ENCODE results near the gene SLAMF8. TPM values are rescaled to one million over a fixed set of nuclear protein-coding genes. Genes with fewer than 3 reads are reported as not detected.

Gene SLAMF8
- total RNA-seq, 1 experiment from 2014 or later = not detected

DNA sequence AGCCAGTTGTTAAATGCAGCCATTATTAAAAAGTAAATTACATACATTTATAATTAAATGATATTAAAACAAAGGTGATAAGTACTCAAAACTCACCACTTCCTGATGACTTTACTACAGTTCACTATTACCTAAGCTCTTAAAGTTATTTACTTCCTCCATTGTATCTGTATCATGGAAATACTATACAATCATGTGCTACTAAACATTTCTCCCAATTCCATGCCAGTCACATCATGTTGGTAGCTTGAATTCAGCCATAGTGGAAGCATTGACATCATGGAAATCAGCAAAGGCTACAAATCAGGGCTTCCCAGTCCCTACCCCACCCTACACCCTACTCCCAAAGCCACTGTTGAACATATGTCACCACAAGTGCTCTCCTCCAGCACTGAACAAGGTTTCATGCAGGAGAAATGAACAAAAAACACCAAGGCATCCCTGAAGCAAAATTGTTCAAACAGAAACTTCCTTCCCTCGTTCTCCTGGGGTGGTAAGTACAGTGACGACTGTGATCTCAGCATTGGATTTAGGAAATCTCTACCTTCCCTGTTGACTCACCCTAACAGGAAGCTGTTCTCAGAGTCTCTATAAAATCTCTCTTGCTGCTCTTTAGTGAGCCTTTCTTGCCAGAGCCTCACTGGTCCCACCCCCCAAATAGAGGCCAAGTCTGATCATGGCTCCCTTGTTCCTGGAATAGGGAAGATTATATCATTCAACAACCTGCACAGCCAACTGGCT lies 23.1 kb downstream of the SLAMF8 start:
- no peak overlapping the region for H3K27ac ChIP-seq
- H3K36me3 ChIP-seq = no peaks in the 10 kb centered on the region
- no peak overlapping the region for H3K4me3 ChIP-seq
- no peaks in the 10 kb centered on the region for H3K9me3 ChIP-seq (replicated peaks)
- H3K4me1 ChIP-seq = no peaks in the 10 kb centered on the region
- DNase-seq = no peak
- H3K27me3 ChIP-seq = no peaks in the 10 kb centered on the region

DNA sequence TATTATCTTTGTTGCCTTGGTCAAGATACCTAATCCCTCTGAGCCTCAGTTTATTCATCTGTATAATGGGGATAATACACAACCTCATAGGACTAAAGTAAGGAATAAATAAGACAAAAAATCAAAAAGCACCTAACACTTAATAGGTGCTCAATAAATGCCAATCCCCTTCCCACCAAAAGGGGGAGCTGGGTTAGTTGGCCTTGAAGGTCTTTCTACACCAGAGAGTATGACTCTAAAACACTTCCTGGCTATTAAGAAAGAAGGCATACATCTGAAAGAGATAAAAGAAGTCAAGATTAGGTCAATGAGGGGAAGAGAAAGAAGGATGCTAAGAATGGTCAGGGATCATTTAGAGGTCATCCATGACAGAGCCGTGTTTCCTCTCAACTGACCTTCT lies 24.7 kb downstream of the SLAMF8 start:
- Histone ChIP-seq H3K4me3 (no peak overlapping the region), H3K4me1 (no peaks in the 10 kb centered on the region), H3K27me3 (no peaks in the 10 kb centered on the region), H3K9me3 (replicated peaks) (no peaks in the 10 kb centered on the region), H3K36me3 (no peaks in the 10 kb centered on the region), H3K27ac (no peak overlapping the region)
- DNase-seq = no peak

DNA sequence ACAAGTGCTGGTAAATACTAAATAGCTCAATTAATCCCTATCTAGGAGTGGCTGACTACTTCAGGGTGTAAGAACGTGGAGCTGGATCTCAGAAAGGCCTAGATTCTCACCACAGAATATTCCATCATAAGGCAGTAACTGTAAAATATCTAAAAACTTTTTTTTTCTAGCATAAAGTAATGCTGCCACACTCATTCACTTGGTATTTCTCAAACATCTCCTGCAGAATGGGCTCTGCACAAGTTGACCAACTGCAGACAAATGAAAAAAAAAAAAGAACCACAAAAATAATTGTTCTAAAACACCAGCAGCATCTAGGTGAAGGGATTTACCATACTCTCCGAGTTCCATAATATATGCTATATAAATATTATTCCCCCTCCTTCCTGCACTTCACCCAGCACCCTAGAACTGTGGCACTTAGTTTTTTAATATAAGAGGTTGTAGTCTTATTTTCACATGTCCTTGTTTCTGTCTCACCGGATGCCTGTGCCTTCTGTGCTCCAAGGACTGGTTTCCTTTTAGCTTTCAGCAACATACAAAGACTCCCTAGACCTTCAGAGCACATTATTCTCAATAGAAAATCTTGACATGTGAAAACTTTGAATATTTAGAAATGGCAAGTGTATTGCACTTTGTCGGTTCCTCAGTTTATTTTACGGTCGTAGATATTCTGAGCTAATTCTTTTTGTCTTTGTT lies 26.9 kb downstream of the SLAMF8 start:
- DNase-seq = no peak
- Histone ChIP-seq H3K4me1 (no peaks in the 10 kb centered on the region), H3K27me3 (no peaks in the 10 kb centered on the region), H3K9me3 (replicated peaks) (no peaks in the 10 kb centered on the region), H3K36me3 (no peaks in the 10 kb centered on the region), H3K4me3 (no peak overlapping the region), H3K27ac (no peak overlapping the region)

DNA sequence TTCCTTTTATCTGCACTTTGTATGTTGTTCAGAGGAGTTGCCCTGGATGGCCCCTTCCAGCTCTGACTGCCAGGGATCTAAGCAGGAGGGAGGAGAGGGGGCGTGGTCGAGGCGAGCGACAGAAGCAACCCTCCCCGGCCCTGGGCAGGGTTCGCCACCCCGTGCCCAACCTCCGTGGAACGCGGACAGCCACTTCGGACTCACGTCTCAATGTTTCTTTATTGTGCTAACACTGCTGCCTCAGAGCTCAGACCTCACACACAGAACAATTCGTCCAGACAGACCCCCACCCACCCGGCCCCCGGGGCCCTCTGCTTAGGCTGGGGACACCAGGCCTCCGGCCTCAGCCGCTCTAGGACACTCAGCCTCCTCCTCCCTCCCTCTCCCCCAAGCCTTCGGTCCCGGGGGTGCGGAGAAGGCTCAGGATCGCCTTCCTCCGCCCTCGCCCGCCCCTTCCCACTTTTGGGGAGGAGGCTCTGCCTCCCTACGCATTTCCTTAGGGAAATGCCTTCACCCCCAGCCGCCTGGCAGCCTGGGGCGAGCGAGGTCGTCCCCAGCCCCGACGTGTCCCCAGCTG lies 27.5 kb downstream of the SLAMF8 start:
- H3K36me3 ChIP-seq = no peaks in the 10 kb centered on the region
- no peak overlapping the region for H3K27ac ChIP-seq
- no peaks in the 10 kb centered on the region for H3K4me1 ChIP-seq
- H3K27me3 ChIP-seq = no peaks in the 10 kb centered on the region
- no peak overlapping the region for H3K4me3 ChIP-seq
- no peak for DNase-seq
- H3K9me3 ChIP-seq (replicated peaks) = no peaks in the 10 kb centered on the region

DNA sequence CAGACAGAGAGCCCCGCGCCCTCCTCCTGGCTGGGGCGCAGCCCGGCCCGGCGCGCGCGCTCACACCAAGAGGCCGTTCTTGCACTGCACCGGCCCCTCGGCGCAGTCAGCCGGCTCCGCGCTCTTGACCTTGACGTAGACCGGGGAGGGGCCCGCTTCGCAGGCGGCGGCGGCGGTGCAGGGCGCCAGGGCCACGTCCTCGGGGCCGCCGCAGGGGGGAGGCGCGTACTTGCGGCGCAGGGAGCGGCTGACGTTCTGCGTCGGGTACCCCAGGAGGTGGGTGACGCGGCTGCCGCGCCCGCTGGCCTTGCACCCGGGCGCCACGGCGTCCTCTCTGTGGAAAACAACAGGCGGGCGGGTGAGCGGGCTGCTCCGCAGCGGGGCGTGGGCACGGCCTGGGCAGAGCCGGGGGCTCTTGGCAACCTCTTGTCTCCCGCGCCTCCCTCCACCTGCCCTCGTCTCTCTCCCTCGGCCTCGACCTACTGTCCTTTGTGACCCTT lies 28.1 kb downstream of the SLAMF8 start:
- no peak for DNase-seq
- Histone ChIP-seq H3K4me3 (no peak overlapping the region), H3K9me3 (replicated peaks) (no peaks in the 10 kb centered on the region), H3K36me3 (no peaks in the 10 kb centered on the region), H3K27ac (no peak overlapping the region), H3K27me3 (no peaks in the 10 kb centered on the region), H3K4me1 (no peaks in the 10 kb centered on the region)

DNA sequence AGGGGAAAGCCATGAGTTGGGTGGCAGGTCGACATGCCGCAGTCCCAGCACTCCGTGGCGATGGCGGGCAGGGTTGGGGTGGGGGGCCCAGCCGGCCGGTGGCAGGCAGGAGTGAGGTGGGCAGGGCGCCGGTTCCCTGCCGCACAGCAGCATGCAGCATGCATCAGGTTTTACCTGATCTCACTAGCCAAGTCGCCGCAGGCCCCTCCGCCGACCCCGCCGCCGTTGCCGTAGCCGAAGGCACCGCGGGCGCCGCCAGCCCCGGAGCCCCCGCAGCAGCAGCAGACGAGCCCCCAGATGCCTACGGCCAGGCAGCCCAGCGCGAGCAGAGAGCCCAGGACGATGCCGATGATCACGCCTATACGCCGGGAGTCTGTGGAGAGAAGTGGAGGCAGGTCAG lies 29.0 kb downstream of the SLAMF8 start:
- no peak for DNase-seq
- Histone ChIP-seq H3K27ac (no peak overlapping the region), H3K27me3 (no peaks in the 10 kb centered on the region), H3K4me3 (no peak overlapping the region), H3K36me3 (no peaks in the 10 kb centered on the region), H3K4me1 (no peaks in the 10 kb centered on the region), H3K9me3 (replicated peaks) (no peaks in the 10 kb centered on the region)

DNA sequence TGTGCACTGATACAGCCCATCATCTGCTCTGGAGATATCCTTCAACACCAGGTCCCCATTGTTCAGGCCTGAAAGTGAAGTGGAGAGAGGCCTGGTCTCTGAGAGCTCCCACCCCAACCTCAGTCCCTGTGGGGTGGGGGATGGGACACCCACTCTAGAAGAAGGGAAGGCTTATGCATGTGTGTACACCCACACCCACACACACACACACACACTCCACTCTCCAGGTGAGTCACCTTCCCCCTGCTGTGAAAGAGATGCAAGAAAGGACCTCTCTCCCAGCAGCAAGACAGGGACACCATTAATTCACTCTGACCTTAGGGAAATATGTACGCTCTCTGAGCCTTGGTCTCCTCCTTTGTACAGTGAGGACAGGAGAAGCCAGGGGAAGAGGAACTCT lies 29.9 kb downstream of the SLAMF8 start:
- H3K27ac ChIP-seq = no peak overlapping the region
- no peaks in the 10 kb centered on the region for H3K9me3 ChIP-seq (replicated peaks)
- no peak for DNase-seq
- H3K27me3 ChIP-seq = no peaks in the 10 kb centered on the region
- no peaks in the 10 kb centered on the region for H3K4me1 ChIP-seq
- H3K4me3 ChIP-seq = no peak overlapping the region
- no peaks in the 10 kb centered on the region for H3K36me3 ChIP-seq

DNA sequence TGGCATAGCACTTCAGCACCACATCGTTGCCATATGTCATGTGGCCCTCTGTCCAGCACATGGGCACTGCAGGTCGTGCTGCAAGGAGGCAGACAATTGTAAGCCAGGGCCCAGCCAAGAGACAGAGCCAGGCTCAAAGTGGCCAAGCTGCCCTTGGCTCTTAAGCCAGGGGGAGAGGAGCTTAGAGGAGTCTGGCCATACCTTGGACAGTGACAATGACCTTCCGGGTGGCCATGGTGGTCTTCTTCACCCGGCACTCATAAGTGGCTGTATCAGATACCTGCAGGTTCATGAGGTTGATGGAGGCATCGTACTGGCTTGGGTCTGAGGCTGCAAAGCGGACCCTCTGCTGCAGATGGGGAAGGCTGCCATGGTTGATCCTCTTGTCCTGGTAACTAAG lies 31.2 kb downstream of the SLAMF8 start:
- Histone ChIP-seq H3K36me3 (no peaks in the 10 kb centered on the region), H3K4me3 (no peak overlapping the region), H3K27ac (no peak overlapping the region), H3K9me3 (replicated peaks) (no peaks in the 10 kb centered on the region), H3K4me1 (no peaks in the 10 kb centered on the region), H3K27me3 (no peaks in the 10 kb centered on the region)
- no peak for DNase-seq

DNA sequence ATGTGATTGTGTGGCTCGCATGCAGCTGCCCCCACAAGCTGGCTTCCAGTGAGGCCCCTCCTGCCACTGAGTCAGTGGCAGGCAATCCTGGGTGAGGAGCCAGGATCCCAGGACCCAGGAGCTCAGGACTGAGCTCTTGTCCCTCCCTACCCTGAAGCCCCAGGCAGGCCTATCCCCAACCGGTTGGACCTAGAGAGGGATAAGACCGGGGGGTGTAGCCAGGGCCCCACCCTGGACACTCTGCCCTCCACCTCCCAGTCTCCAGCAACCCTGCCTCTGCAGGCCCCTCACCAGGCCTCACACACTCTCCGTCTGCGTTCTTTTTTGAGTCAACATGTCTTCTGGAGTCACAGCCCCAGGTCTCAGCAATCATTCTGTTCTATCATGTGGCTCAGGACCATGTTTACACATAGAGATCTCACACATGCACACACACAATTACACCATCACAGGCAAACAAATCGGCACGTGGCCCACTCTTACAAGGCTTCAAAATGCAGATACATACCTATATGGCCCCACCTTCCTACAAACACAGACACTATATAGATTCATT lies 33.2 kb downstream of the SLAMF8 start:
- Histone ChIP-seq H3K4me3 (no peak overlapping the region), H3K27me3 (0 out of 2 replicates have a peak, but pooled peaks cover 6% of the 10 kb centered on the region), H3K36me3 (no peaks in the 10 kb centered on the region), H3K9me3 (replicated peaks) (no peaks in the 10 kb centered on the region), H3K27ac (no peak overlapping the region), H3K4me1 (no peaks in the 10 kb centered on the region)
- no peak for DNase-seq

DNA sequence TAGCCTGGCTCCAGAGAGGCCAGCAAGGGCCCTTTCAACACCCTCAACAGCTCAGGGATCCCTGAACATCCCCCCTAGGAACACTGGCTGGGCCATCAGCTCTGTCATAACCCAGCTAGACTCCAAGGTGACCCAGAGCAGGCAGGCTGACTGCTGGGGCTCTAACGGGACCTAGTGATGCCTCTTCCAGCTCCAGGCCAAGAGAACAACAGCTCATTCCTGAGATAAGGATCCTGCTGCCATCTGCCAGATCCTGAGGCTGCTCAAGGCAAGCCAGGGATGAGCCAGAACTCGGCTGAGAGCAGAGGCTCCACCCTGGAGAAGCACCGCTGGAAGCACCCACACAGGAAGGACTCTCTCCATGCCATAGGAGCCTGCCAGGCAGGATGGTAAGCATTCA lies 33.8 kb downstream of the SLAMF8 start:
- H3K9me3 ChIP-seq (replicated peaks) = no peaks in the 10 kb centered on the region
- no peak for DNase-seq
- no peak overlapping the region for H3K27ac ChIP-seq
- 0 out of 2 replicates have a peak, but pooled peaks cover 6% of the 10 kb centered on the region for H3K27me3 ChIP-seq
- no peaks in the 10 kb centered on the region for H3K36me3 ChIP-seq
- H3K4me1 ChIP-seq = no peaks in the 10 kb centered on the region
- H3K4me3 ChIP-seq = no peak overlapping the region

DNA sequence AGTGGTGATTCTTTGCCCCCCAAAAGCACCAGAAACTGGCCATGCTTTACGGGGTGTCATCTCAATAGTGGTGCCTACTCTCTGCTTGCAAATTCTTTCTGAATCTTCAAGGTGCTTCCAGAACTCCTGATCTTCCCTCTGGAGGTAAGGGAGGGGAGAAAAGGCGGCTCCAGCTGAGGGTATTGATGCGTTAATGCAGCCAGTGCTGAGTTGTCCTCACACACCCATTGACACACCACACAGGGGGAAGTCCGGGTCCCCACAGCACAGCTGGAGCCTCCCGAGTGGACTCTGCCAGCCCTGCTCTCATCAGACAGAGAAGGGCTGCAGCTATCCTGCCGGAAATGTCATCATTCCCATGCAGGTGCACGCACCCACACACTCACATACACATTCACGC lies 34.5 kb downstream of the SLAMF8 start:
- 0 out of 2 replicates have a peak, but pooled peaks cover 6% of the 10 kb centered on the region for H3K27me3 ChIP-seq
- no peaks in the 10 kb centered on the region for H3K9me3 ChIP-seq (replicated peaks)
- H3K4me3 ChIP-seq = no peak overlapping the region
- H3K27ac ChIP-seq = no peak overlapping the region
- no peak for DNase-seq
- H3K4me1 ChIP-seq = no peaks in the 10 kb centered on the region
- H3K36me3 ChIP-seq = no peaks in the 10 kb centered on the region

DNA sequence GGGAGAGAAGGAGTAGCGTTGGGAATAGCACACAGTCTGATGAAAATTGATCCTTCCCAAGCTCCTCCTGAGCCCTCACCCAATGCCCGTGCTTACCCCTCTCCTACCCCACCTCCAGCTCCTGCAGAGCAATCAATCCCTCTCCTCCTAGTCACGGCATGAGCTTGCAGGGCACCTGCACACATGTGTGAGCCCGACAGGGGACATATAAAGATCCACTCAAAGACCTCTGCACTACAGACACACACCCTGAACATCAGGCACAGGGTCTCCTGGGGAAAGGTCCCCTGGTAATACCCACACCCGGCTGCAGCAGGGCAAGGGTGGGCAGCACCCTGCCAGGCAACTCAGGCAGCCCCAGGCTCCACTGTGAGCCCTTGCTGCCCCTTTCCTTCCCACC lies 35.4 kb downstream of the SLAMF8 start:
- H3K4me3 ChIP-seq = no peak overlapping the region
- DNase-seq = no peak
- H3K4me1 ChIP-seq = no peaks in the 10 kb centered on the region
- H3K27ac ChIP-seq = no peak overlapping the region
- peaks cover 6% of the 10 kb centered on the region; the same call in 1 of the 2 replicates for H3K27me3 ChIP-seq
- no peaks in the 10 kb centered on the region for H3K36me3 ChIP-seq
- H3K9me3 ChIP-seq (replicated peaks) = no peaks in the 10 kb centered on the region

DNA sequence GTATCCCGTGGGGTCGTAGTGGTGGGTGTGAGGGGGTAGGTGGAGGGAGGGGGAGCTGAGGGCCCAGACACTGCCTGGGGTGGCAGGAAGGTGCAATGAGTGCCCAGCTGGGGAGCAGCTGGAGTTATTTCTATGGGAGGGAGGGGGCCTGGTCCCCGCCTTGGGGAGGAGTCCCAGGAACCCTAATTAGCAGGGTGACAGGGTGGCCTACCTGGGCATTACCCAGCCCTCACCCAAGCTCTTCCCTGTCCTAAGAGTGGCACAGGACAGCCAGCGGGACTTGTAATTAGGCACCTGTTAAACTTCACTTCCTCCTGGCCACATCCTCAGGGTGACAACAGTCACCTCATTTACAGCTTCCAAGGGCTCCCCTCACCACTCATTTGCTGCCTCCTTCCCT lies 35.9 kb downstream of the SLAMF8 start, which contains the start of gene VSIG8:
Gene VSIG8, minus strand, starts transcription at position 101 of the 400 bp plus-strand sequence. CDS start 136 bp downstream, outside the sequence.
- no peaks in the 10 kb centered on the region for H3K4me1 ChIP-seq
- no peak for DNase-seq
- no peak within 1 kb of the TSS for H3K4me3 ChIP-seq
- H3K36me3 ChIP-seq = no peaks in the 10 kb centered on the region
- peaks cover 6% of the 10 kb centered on the region; the same call in 1 of the 2 replicates for H3K27me3 ChIP-seq
- no peaks in the 10 kb centered on the region for H3K9me3 ChIP-seq (replicated peaks)
- H3K27ac ChIP-seq = no peak within 1 kb of the TSS

DNA sequence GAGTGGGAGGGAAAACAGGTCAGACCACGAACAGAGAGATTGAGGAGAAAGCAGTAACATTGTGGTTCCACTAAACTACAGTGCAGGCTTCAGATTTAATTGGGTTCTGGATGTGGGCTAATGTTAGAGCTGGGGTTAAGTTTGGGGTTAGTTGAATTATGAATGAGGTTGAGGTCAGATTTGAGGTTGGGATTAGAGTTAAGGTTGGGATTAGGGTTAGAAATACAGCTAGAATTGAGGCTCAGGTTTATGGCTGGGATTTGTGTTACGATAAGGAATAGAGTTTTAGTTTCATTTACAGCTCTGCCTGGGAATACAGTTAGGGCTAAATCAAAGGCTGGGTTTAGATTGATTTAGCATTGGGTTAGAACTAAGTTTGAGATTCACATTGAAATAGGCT lies 37.6 kb downstream of the SLAMF8 start:
- peaks cover 6% of the 10 kb centered on the region; the same call in 1 of the 2 replicates for H3K27me3 ChIP-seq
- H3K36me3 ChIP-seq = no peaks in the 10 kb centered on the region
- no peaks in the 10 kb centered on the region for H3K4me1 ChIP-seq

DNA sequence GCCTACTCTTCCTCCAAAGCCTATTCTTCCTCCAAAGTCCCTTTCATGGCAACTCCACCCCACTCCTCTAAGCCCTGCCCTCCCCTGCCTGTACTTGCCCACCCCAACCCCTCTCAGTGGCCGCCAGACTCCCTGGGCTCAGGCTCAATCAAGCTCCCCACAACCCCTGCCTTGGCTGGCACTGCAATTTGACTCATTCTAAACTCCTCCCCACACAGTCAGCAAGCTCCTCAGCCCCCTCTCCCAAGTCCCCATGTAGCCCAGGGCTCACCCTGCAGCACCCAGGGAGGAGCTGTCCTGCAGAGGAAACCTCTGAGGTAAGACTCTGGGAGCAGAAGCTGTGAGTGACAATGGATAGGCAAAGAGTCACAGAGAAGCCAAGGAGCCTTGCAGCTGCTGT lies 39.4 kb downstream of the SLAMF8 start:
- Histone ChIP-seq H3K27ac (no peak overlapping the region), H3K36me3 (no peaks in the 10 kb centered on the region), H3K9me3 (replicated peaks) (no peaks in the 10 kb centered on the region), H3K4me3 (no peak overlapping the region), H3K4me1 (no peaks in the 10 kb centered on the region), H3K27me3 (peaks cover 6% of the 10 kb centered on the region; the same call in 1 of the 2 replicates)
- DNase-seq = no peak

More for the DNA sequence above, 37.6 kb downstream of the SLAMF8 start:
- H3K27ac ChIP-seq = no peak overlapping the region
- DNase-seq = no peak
- H3K4me3 ChIP-seq = no peak overlapping the region
- H3K9me3 ChIP-seq (replicated peaks) = no peaks in the 10 kb centered on the region
